ENCODE measurements around the gene GPR32.

- TF ChIP-seq CTCF (IDR thresholded peaks at IDR 0.05): no peak
- no peak for TF ChIP-seq POLR2A (IDR thresholded peaks at IDR 0.05)
Measured at GRCh38 chr19:50729894-50730293, 40.4 kb upstream of the GPR32 start.

All from testis (tissue), 2 donors.